NCI-H82 treated with DMSO at 0.1 percent for 48 hours (cell line): Measurements from ENCODE around the gene EPN1.

Experiments
- DNase-seq: peaks from one replicate; lab custom pipeline; 2025; ENCODE audit not compliant: unreplicated experiment; lab: John Stamatoyannopoulos, UW

EPN1 gene

DNA sequence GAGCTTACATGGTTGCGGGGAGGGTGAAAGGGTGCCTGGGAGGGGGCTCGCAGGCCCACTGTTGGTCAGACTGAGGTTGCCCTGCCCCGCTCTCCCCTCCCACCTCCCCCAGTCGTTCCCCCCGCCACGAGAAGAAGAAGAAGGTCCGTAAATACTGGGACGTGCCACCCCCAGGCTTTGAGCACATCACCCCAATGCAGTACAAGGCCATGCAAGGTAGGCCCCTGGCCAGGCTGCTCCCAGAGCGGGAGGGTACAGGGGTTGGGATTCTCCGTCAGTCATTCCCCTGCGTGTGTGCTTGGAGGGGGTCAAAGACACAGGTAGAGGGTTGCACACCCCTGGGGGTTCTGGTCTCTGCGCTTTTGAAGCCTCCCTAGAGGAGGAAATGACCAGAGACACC is 14.6 kb upstream of the EPN1 start:
- no peak for DNase-seq

DNA sequence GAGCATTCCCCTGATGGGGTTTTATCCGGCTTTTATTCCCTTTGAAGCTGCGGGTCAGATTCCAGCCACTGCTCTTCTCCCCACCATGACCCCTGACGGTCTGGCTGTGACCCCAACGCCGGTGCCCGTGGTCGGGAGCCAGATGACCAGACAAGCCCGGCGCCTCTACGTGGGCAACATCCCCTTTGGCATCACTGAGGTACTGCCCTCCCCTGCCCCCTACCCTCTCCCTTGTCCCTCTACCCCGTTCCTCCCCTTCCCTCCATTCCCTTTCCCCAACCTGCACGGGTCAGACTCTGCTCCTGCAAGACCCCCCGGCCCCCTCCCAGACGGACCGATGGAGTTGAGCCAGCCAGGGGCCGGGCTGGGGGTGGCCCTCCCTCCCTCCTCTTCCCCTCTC is 14.0 kb upstream of the EPN1 start:
- no peak for DNase-seq

GRCh38 chr19:55661826-55662225 is 13.2 kb upstream of the EPN1 start:
- DNase-seq = no peak

GRCh38 chr19:55663846-55664536 is 11.0 kb upstream of the EPN1 start:
- DNase-seq = no peak

GRCh38 chr19:55666343-55667005 is 8.6 kb upstream of the EPN1 start:
- DNase-seq = no peak

DNA sequence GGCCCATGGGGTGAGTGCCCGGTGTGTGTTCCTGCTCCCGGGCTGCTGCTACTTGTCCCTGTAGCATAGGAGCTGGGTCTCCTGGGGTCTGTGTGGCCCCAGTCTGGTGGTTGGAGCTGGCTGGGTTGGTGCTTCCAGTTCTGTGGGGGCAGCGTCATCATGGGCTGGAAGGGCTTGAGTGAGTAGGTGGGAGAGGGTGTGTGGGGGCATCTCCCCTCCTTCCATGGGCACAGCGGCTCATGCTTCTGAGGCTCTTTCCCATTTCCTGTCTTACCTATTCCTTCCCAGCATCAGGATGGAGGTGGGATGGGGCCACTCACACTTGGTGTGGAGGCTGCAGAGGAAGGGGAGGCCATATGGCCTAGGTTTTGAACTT is 8.0 kb upstream of the EPN1 start:
- no peak for DNase-seq

DNA sequence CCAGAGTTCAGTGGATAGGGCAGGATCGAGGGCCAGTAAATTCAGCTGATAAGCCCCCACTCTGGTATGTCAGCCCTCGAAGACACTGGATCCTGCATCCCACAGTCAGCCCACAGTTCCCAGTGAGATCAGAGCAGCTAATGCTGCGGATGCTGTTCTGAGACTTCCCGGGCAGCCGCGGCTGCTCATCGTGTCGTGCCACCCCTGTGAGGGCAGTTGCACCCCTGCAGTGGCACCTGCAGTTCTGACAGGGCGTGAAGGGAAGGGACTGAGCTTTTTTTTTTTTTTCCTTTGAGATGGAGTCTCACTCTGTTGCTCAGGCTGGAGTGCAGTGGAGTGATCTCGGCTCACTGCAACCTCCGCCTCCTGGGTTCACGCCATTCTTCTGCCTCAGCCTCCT is 7.5 kb upstream of the EPN1 start:
- no peak for DNase-seq

DNA sequence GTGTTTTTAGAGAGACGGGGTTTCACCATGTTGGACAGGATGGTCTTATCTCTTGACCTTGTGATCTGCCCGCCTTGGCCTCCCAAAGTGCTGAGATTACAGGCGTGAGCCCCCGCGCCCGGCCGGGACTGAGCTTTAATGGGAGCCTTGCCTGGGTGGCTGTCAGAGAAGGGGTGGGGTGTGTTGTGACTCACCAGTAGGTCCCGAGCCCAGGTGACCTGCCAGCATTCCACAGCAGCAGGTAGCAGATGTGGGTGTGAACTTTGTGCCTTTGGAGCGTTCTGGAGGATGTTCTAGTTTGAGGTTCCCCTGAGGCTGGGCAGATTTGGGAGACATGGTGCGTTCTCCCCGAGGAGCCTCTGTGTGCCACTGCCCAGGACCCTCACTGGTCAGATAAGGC is 7.1 kb upstream of the EPN1 start:
- DNase-seq = no peak

GRCh38 chr19:55668603-55669348 is 6.2 kb upstream of the EPN1 start:
- DNase-seq = no peak

GRCh38 chr19:55669418-55670279 is 5.4 kb upstream of the EPN1 start:
- DNase-seq = no peak

- DNase-seq = no peak
These were observed 4.6 kb upstream of the EPN1 start for GRCh38 chr19:55670280-55671053.

- DNase-seq = no peak
These were observed 4.0 kb upstream of the EPN1 start for GRCh38 chr19:55671054-55671378.

DNA sequence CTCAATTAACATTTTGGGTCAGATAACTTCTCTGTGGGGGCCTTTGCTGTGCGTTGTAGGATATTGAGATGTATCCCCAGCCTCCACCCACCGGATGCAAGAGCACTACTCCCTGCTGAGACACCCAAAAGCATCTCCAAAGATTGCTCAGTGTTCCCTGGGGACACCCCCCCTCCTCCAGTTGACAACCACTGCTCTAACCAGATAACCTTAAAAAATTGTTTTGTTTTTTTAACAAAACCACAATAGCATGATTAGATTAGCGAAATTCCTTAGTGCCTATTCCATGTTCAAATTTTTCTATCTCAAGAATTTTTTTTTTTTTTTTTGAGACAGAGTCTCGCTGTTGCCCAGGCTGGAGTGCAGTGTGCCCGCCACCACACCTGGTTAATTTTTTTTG is 2.6 kb upstream of the EPN1 start:
- DNase-seq = no peak

GRCh38 chr19:55673465-55673864 is 1.6 kb upstream of the EPN1 start:
- no peak for DNase-seq

DNA sequence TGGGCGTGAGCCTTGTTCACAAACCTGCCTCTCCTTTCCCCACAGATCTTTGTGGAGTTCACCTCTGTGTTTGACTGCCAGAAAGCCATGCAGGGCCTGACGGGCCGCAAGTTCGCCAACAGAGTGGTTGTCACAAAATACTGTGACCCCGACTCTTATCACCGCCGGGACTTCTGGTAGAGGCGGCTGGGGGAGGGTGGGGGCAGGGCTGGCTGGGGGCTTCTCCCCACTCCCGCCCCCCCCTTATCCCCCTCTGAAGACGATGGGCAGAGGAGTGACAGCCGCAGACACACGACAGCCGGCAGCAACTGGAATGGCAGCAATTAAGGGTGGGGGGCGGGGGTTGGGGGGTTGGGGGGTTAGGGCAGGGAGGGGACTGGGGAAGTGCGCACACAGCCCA is 1.1 kb upstream of the EPN1 start:
- DNase-seq = no peak

GRCh38 chr19:55674459-55674840 is 576 bp upstream of the EPN1 start:
- DNase-seq = no peak

- DNase-seq = no peak
These were observed 782 bp downstream of the EPN1 start for GRCh38 chr19:55675661-55676354.

- no peak for DNase-seq
These were observed 1.4 kb downstream of the EPN1 start for GRCh38 chr19:55676383-55676782.

- DNase-seq = no peak
These were observed 2.0 kb downstream of the EPN1 start for GRCh38 chr19:55676889-55677505.

DNA sequence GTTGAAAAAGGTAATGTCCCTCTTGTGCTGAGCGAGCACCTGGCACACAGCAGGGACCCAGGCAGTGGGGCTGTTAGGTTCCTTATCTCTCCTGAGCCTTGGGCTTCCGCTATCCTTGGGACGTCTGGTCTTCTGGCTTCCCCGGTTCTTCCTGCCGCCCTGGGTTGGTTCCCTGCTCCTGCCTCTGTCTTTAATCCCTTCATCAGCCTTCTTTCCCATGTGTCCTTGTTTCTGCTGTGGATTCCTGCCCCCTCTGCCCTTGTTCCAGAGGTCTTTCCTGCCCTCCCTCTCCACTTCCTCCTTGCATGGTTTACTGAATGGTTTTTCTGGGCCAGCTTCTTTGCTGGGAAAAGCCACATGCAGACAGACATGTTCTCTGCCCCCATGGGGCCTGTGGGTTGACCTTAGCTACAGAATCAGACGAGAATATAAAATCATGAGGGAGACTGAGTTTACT is 2.6 kb downstream of the EPN1 start:
- no peak for DNase-seq
